Ascending aorta (tissue), 2 donors: ENCODE results near the gene TUBA4A. TPM values are rescaled to one million over a fixed set of nuclear protein-coding genes. Genes with fewer than 3 reads are reported as not detected.
"Not testable (repeated sequence)": the region's sequence is repeated elsewhere in the genome, so short reads cannot be mapped to it uniquely, and the experiment has no call there.

ENCODE experiments used
- DNase-seq, 2 donors: peaks; one replicate each; pipeline ENCODE4 v3.0.0-alpha.2; 2019; ENCODE audit warnings: low spot score in 2 of 2
- H3K27ac ChIP-seq, 2 donors: fragments of 200-600 bp; sonication (generic); one replicate each; pipeline ENCODE4 v1.5.1; 2016 to 2017; ENCODE audit warnings: mild to moderate bottlenecking in 1 of 2
- H3K27me3 ChIP-seq: fragments of 200-600 bp; sonication (generic); one replicate; pipeline ENCODE4 v1.5.1; 2017
- H3K36me3 ChIP-seq, 2 donors: fragments of 200-600 bp; sonication (generic); one replicate each; pipeline ENCODE4 v1.5.1; 2016
- H3K4me1 ChIP-seq, 2 donors: fragments of 200-600 bp; sonication (generic); one replicate each; pipeline ENCODE4 v1.5.1; 2016 to 2017; ENCODE audit warnings: mild to moderate bottlenecking in 1 of 2
- H3K4me3 ChIP-seq, 2 donors: fragments of 200-600 bp; sonication (generic); one replicate each; pipeline ENCODE4 v1.5.1; 2016 to 2017; ENCODE audit warnings: mild to moderate bottlenecking in 1 of 2
- H3K9me3 ChIP-seq, 2 donors: fragments of 200-600 bp; sonication (generic); one replicate each; pipeline ENCODE4 v1.5.1; 2016
- CTCF ChIP-seq, 3 experiments: fragments of 200-600 bp in 2 of 3; fragments of 450-650 bp in 1 of 3; sonication (generic) in 2 of 3; IDR thresholded peaks; one replicate each; pipeline ENCODE4 v1.5.1; 2016 to 2019; ENCODE audit warnings: antibody characterized with exemption in 3 of 3, mild to moderate bottlenecking in 1 of 3, moderate library complexity in 1 of 3
- intact Hi-C: fragments of 100-400 bp; cut with DNase I; formaldehyde crosslinking; loops from one replicate; pipeline ENCODE4 v1.15.1; 2023
- total RNA-seq: library from RNA; depleted of rRNA; stranded (reverse); fragments of >200 nt; gene quantifications from one replicate; pipeline ENCODE4 v1.1.0, GENCODE V29; 2016

The TUBA4A gene
- total RNA-seq, 1 donor from 2014 or later, result 71.1 TPM

GRCh38 chr2:219289537-219290361, 36.0 kb upstream of the TUBA4A start:
- Histone ChIP-seq H3K27me3 (no peaks in the 10 kb centered on the region), H3K4me3 (peak overlapping the region in 1 of 2 donors; percentile 33), H3K4me1 (peaks cover 5 to 22% of the 10 kb centered on the region in 2 donors), H3K27ac (peak overlapping the region; percentile 69 to 71), H3K36me3 (peaks cover 9 to 10% of the 10 kb centered on the region in 2 donors), H3K9me3 (no peaks in the 10 kb centered on the region)
- no peak for TF ChIP-seq CTCF (IDR thresholded peaks at IDR 0.05)
- intact Hi-C loops, result loop anchor here (1.0 to 10.0 kb wide), 3 partner anchors 10 to 245 kb away; partner anchors contain the start of genes DNAJB2 and DNPEP
- peak in 1 of 2 donors; percentile 90 for DNase-seq

- Histone ChIP-seq H3K4me1 (peaks cover 5 to 18% of the 10 kb centered on the region in 2 donors), H3K9me3 (no peaks in the 10 kb centered on the region), H3K27me3 (no peaks in the 10 kb centered on the region), H3K4me3 (peak overlapping the region in 1 of 2 donors; percentile 33), H3K36me3 (peaks cover 13 to 16% of the 10 kb centered on the region in 2 donors), H3K27ac (peak overlapping the region; percentile 69 to 71)
- no peak for TF ChIP-seq CTCF (IDR thresholded peaks at IDR 0.05)
- no peak for DNase-seq
- intact Hi-C loops, result loop anchor here (1.0 kb wide), 1 partner anchor 10 kb away; the partner anchor contains the start of gene DNAJB2
Measured at GRCh38 chr2:219289195-219289536, 35.4 kb upstream of the TUBA4A start.

GRCh38 chr2:219287580-219288265, 34.0 kb upstream of the TUBA4A start:
- DNase-seq, result no peak
- no peak for TF ChIP-seq CTCF (IDR thresholded peaks at IDR 0.05)
- intact Hi-C loops, result no loop called here

GRCh38 chr2:219287116-219287440, 33.4 kb upstream of the TUBA4A start:
- H3K27me3 ChIP-seq, H3K9me3 ChIP-seq, DNase-seq, intact Hi-C loops, H3K4me3 ChIP-seq: not testable (repeated sequence)
- H3K4me1 ChIP-seq, result peaks cover 5 to 17% of the 10 kb centered on the region in 2 donors
- peaks cover 32 to 37% of the 10 kb centered on the region in 2 donors for H3K36me3 ChIP-seq
- peak overlapping the region in 1 of 2 donors; percentile 53 for H3K27ac ChIP-seq

More at GRCh38 chr2:219287580-219288265, 34.0 kb upstream of the TUBA4A start:
- Histone ChIP-seq H3K36me3 (peaks cover 25 to 30% of the 10 kb centered on the region in 2 donors), H3K27me3 (no peaks in the 10 kb centered on the region), H3K4me1 (peaks cover 5 to 17% of the 10 kb centered on the region in 2 donors), H3K27ac (peak overlapping the region in 1 of 2 donors; percentile 38), H3K4me3 (no peak overlapping the region), H3K9me3 (no peaks in the 10 kb centered on the region)

- no peak for DNase-seq
- peaks cover 5 to 19% of the 10 kb centered on the region in 2 donors for H3K4me1 ChIP-seq
- no peak overlapping the region for H3K4me3 ChIP-seq
- TF ChIP-seq CTCF (IDR thresholded peaks at IDR 0.05), result no peak
- intact Hi-C loops, result no loop called here
- H3K36me3 ChIP-seq, result peaks cover 37 to 42% of the 10 kb centered on the region in 2 donors
- peak overlapping the region; percentile 53 to 71 for H3K27ac ChIP-seq
- no peaks in the 10 kb centered on the region for H3K27me3 ChIP-seq
- H3K9me3 ChIP-seq, result no peaks in the 10 kb centered on the region
Measured at GRCh38 chr2:219286436-219287115, 32.9 kb upstream of the TUBA4A start.
